Measurements from ENCODE around the gene PCDHGB2.

The PCDHGB2 gene

GRCh38 chr5:141409598-141410306, 50.0 kb downstream of the PCDHGB2 start:
- in situ Hi-C loops (cut with HindIII; ENCODE audit: low sequenced_read_pairs) = no loop called here

DNA sequence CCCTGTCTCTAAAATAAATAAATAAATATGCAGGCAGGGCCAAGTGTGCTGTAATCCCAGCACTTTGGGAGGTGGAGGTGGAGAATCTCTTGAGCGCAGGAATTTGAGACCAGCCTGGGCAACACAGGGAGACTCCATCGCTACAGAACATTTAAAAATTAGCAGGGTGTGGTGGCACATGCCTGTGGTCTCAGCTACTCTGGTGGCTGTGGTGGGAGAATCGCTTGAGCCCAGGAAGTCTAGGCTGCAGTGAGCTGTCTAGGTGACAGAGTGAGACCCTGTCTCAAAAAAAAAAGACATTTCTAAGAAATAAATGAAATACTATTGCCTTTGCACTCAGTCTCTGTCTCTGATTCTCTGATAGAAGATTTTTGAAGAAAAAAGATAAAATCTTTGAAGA, 51.8 kb downstream of the PCDHGB2 start:
- in situ Hi-C loops (cut with HindIII; ENCODE audit: low sequenced_read_pairs) = no loop called here

All from DLD1 (cell line).